GM19467 (cell line): ENCODE measurements around the gene RBMX2.
A peak's percentile ranks its signal among the peaks of the same experiment; 100 is the strongest.
"Not testable (repeated sequence)": the region's sequence is repeated elsewhere in the genome, so short reads cannot be mapped to it uniquely, and the experiment has no call there.

Experiments used
- ATAC-seq: cut with Tn5 transposase; IDR thresholded peaks from one replicate; pipeline ENCODE4 v1.9.1; 2021; ENCODE audit warnings: mild to moderate bottlenecking, moderate library complexity; ENCODE audit not compliant: unreplicated experiment

RBMX2 gene, protein sequence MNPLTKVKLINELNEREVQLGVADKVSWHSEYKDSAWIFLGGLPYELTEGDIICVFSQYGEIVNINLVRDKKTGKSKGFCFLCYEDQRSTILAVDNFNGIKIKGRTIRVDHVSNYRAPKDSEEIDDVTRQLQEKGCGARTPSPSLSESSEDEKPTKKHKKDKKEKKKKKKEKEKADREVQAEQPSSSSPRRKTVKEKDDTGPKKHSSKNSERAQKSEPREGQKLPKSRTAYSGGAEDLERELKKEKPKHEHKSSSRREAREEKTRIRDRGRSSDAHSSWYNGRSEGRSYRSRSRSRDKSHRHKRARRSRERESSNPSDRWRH

DNA sequence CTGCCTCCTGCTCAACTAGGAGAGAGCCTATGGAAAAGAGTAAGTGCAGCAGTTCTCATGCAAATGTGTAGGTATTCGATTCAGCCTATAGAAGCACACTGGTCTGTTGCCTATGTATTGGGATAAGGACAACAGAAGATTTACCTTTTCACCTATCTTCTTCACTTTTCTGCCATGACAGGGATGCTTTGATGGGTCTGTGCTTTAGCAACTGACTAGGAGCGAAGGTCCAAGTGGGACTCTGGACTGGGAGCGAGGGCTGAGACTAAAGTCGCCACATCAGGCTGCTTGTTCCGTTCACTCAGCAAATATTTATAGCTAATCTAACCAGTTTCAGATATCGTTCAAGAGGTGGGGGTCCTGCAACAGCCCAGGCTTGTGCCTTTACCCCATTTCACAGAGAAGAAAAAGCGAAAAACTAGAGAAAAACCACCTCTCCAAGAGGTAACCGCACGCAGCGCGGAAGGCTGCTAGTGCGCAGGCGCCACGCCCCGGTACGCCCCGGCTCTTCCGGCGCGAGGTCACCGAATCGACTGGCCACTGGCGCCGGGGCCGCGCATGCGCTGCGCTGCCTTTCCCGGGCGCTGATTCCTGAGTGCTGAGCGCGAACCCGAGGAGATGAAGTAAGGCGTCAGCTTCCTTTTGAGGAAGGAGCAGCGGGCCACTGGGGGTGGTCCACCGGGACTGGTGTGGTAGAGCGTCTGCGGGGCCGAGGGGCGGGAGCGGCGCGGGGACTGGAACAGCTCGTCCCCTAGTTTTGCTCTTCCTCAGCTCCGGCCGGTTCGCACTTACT lies at the start of gene RBMX2:
RBMX2 (plus strand) TSS at position 573 of the 793 bp plus-strand sequence; CDS start at position 619, 46 bp downstream.
- peak; percentile 95 for ATAC-seq

DNA sequence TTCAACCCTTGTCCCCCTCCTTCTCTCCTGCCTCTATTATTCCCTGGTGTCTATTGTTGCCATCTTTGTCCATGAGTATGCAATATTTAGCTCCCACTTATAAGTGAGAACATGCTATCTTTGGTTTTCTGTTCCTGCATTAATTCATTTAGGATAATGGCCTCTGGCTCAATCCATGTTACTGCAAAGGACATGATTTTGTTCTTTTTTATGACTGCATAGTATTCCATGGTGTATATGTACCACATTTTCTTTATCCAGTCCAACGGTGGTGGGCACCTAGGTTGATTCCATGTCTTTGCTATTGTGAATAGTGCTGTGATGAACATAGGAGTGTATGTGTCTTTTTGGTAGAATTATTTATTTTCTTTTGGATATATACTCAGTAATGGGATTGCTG lies 49.7 kb upstream of the RBMX2 start:
- ATAC-seq, result not testable (repeated sequence)

DNA sequence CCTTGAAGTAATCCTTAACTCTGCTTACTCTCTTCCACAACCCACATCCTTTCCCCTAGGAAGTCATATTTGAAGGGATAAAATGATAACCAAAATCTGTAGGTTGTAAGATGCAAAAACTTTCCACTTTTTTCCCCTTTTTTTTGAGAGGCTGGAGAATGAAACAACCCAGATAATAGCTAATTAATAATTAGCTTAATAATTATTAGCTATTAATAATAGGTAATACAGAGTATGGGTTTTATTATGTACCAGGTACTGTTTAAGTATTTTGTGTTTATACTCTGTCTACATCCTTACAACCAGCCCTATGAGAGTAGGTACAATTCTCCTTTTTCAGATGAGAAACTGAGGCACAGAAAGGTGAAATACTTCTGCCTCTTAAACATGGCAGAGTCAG lies 25.7 kb upstream of the RBMX2 start:
- ATAC-seq, result no peak

DNA sequence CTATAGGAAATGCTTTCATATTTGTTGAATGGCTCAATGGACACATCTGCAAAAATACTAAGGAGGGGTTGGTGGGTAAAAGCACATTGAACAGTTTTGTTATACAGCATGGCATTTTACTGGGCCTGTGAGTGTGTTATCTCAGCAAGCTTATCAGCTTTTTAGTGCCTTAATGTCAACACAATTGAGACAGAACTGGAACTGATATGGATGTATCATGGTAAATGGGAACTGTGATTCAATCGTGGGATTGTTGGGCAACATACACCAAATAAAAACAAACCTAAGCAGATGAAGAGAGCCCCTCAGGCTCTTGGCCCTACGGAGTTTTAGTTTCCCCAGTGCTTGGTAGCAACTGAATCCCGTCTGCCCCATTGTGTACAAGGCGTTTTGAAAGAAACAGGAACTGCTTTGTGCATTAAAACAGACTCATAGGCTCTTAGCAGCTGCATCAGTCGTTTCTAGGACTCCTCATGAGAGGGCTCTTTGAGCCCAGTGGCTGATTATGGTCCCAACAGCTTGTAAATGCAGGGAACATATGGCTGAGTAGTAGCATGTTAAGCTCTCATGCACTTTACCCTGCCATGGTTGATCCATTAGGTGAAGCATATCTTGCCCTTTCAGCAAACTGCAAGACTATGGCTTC lies 23.6 kb upstream of the RBMX2 start:
- ATAC-seq, result no peak

DNA sequence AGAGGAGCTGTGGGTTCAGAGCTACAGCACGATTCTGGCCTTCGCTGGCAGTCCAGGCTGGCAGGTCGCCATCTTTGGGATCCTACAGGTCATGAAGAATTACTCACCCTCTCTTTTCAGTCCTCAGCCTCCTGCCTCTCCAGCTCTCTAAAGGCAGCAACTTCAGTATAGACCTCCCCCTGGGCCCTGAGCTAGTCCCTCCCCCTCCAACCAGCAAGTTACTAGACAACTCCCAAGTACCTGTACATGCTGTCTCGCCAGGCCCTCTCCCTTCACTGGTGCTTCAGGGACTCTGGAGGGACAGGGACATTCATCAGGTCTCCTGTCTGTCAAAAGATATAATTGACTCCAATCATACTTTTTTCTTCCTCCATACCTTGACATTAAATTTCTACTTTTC lies 16.3 kb upstream of the RBMX2 start, which contains the start of gene GPR119:
GPR119 (minus strand) TSS at position 155 of the 400 bp plus-strand sequence. CDS start 227 bp downstream, outside the sequence.
- ATAC-seq, result no peak

DNA sequence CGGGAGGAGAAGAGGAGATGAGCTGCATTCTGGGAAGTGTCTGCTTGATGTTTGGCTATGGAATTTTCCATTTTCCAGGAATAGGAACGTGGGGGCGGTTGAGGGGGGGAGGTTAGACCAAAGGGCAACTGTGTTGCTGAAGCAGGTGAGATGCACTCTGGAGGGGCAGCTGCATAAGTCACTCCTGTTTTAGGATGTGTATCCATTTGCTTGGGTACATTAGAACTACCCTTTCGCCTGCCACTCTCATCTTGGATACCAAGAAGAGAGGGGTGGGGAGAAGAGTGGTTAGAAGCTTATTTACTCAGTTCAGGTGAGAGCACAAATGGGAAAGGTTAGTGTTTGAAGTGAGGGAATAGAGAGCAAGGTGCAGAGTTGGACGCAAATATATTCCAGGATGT lies 15.4 kb upstream of the RBMX2 start:
- no peak for ATAC-seq

DNA sequence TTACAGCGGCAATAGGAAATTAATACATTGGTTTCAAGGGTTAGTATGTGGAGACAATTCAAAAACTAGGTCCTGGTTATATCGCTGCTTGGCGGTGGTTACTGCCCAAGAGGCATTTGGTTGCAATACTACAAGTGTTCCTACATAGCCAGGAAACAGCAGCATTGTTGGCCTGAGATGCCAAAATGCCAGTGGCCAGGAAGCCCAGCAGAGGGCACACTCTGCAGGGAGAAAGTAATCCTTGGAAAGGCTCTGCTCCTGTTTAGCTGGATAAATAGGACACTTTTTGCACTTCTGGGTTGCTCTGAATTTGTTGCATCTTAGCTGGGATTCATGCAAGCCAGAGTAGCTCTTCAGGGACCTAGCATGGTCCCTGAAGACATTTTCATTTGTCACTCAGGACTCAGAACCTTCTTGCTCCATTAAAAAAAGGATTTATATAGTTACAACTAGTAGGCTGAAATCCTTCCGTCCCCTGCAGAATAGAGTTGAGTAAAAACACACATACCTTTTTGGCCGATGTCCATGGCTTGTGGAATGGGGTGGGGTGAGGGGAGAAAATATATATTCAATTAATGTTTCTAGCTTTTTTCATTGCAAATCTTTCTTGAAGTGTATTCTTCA lies 8.2 kb upstream of the RBMX2 start:
- ATAC-seq, result no peak

DNA sequence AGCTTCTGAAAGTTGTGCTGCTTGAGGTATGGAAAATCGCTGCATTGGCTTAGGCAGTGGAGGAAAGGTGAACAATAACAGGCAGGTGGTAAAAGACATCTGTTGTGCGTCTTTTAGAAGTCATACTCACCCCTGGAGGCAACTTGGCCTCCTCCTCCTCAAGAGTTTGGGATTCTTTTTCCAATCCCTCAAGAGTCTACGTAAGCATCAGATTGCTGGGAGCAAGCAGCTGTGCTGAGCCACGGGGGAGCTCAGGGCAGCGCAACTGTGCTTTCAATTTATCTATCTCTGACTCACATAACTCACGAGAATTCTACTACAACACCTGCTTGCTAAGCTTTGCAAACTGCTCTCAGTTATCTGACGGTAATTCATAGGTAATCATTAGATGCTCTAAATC lies 6.4 kb upstream of the RBMX2 start:
- ATAC-seq, result no peak

DNA sequence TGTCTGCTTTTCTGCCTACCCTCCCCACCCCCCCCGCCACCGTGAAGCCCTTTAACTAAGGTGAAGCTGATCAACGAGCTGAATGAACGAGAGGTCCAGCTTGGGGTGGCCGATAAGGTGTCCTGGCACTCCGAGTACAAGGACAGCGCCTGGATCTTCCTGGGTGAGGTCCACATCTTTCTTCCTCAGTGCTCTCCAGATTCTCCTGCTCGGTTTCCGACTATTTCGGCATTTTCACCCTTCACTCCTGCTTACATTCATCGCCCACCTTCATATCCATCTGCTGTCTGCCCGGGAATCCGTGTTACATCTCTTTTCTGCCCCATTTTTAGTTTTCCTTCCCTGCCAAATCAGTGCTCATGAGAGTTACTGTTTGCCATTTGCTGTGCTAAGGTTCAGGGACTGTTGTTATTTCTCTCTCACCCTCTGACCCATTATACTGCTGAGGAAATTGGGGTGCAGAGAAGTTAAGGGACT lies 459 bp downstream of the RBMX2 start:
- no peak for ATAC-seq

DNA sequence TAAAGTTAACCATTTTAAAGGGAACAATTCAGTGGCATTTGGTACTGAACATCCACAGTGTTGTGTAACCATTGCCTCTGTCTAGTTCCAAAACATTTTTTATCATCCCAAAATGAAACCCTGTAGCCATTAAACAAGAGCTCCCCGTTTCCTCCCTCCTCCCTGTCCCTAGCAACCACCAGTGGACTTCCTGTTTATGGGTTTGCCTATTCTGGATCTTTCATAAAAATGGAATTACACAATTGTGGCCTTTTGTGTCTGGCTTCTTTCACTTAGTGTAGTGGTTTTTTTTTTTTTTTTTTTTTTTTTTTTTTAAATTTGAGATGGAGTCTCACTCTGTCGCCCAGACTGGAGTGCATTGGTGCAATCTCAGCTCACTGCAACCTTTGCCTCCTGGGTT lies 11.6 kb downstream of the RBMX2 start:
- ATAC-seq, result no peak

DNA sequence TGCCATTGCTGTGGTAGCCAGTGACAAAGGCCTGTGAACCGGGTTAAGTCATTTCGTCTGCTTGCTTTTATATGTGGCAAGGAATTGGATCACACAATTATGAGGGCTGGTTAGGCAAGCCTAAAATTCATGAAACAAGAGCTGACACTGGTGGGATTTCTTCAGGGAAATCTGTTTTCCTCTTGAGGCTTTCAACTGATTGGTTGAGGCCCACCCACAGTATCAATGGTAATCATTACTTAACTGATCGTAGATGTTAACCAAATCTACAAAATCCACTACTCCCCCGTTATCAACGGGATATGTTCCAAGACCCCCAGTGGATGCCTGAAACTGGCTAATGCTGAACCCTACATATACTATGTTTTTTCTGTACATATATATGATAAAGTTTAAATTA lies 13.0 kb downstream of the RBMX2 start:
- no peak for ATAC-seq

DNA sequence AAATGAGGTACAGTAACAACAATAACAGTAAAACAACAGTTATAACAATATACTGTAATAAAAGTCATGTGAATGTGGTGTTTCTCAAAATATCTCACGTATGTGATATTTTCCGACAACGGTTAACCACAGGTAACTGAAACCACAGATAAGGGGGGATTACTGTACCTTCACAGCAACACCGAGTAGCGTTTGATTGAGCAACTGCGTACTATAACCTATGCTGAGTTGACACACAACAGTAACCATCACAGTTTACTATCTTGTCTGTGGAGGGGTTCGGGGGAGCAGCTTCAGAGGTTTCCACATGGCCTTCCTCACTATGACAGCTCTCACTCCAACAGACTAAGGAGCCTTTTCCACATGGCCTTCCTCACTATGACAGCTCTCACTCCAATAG lies 13.4 kb downstream of the RBMX2 start:
- ATAC-seq, result no peak

DNA sequence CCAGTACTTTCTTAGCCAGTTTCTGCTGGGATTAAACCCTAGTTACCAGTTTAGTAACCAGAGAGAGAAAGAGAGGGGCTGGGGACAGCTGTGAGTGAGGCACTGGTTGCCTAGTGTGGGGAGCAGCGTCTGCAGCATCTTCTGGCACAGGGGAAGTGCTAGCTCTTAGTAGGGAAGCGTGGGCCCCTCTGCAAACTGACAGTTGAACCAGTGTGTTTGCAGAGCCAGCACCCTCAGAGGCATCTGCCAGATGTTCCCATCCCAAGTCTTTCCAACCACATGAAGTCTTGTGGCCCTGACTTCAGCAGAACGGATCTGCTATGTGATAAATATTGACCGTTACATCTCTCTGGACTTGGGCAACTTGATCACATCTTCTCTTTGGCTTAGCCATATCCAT lies 15.0 kb downstream of the RBMX2 start:
- ATAC-seq, result no peak

DNA sequence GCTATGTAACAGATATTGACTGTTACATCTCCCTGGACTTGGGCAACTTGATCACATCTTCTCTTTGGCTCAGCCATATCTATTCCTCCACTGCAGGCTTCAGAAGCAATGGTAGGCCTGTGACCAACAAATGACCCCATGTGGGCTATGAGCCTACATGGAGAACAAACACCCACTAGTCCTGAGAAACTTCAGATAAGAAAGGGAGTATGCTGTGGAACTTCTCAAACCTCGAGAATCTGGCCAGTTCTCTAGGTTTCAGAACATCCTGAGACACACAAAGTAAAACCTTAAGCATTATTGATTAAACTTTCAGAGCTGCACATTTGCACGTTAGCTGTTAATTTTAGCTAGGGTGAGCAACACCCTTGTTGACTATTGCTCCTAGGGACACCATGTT lies 16.3 kb downstream of the RBMX2 start:
- ATAC-seq, result no peak

DNA sequence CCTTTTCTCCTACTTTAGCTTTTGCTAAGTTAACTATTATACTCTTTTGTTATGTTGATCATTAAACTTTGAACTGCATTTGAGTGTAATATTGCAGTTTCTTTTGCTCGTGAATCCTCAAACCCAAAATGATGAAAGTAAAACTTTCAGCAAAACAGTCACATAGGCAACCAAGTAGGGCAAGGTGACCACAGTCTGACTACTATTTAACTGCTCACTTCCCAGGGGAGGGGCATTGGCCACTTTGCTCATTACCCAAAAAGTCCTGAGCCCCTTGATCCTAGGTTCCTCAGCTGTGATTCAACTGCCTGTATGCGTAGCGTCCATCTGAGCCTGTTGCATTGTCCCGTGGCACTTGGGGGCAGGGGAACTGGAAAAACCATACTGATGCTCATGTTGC lies 17.0 kb downstream of the RBMX2 start:
- ATAC-seq, result no peak

DNA sequence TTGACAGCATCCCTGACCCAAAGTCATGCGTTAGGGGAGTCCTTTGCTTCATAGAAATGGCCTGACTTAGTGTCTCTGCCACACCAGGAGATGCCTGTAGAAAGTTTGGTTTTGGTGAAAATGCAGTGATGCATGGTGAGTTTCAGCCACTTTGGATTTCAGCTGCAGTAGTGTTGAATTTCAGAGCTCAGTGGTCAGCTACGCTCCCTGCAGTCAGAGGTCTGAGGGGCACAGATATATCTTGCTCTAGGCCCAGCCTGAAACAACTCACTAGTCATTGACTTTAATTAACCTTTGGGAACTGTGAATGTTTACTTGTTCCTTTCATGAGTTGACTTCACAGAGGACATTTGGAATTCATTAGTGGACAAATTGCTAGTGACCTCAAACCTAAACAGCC lies 17.5 kb downstream of the RBMX2 start:
- ATAC-seq, result no peak

DNA sequence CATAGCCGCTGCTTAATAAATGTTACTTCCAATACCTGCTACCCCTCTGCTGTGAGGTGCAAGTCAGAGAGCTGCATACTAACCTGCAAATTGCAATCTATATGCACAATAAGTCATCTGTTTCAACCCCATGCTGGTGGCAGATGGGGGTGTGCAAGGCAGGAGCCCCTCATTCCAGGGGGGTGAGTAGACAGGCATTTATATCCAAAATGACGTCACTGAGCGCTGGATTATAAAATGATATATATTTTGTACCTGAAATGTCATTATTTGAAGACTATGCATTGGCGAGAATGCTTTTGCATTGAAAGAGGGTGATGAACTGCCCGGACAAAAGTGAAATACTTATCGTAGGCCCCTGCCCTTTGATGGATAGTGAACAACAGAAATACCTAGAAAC lies 24.7 kb downstream of the RBMX2 start:
- no peak for ATAC-seq

DNA sequence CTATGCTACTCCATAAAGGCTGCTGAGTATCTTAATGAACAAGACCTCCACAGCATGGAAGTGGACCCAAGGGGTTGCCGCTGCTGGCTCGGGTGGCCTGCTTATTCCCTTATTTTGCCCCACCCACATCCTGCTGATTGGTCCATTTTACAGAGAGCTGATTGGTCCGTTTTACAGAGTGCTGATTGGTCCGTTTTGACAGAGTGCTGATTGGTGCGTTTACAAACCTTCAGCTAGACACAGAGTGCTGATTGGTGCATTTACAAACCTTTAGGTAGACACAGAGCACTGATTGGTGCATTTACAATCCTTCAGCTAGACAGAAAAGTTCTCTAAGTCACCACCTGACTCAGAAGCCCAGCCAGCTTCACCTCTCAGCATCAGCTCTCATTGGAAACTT lies 27.4 kb downstream of the RBMX2 start:
- ATAC-seq, result not testable (repeated sequence)

DNA sequence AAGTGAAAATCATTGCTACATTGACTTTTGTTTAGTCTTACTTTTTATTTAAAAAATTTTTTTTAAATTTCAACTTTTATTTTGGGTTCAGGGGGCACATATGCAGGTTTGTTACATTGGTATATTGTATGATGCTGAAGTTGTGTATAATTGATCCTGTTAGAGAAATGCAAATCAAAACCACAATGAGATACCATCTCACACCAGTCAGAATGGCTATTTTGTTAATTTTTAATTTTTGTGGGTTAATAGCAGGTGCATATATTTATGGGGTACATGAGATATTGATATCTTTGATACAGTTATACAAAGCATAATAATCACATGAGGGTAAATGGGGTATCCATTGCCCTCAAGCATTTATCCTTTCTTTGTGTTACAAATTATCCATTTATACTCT lies 34.1 kb downstream of the RBMX2 start:
- no peak for ATAC-seq

DNA sequence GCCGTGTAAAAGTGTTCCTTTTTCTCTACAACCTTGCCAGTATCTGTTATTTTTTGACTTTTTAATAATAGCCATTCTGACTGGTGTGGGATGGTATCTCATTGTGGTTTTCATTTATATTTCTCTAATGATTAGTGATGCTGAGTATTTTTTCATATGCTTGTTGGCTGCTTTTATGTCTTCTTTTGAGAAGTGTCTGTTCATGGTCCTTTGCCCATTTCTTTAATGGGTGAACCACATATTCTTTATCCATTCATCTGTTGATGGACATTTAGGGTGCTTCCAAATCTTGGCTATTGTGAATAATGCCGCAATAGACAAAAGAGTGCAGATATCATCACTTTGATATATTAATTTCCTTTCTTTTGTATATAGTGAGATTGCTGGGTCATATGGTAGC lies 36.2 kb downstream of the RBMX2 start:
- ATAC-seq, result not testable (repeated sequence)

DNA sequence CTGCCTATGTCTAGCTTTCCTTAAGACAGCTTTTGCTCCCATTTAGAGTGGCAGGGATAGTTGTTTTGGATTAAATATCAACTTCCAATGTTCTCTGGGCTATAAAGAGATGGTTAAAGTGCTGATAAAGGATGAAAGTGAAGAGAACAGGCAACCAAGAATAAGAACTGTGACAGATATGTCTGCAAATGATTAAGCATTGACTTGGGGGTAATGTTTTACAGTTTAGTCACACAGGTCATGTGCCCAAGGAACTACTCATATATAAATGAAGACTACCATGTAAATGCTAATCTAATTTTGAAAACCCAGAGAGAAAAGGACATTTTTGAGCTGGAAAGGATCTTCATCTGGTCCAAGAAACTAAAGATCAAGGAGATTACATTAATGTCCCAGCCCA lies 42.1 kb downstream of the RBMX2 start:
- ATAC-seq, result no peak
